ENCODE measurements around the gene PITPNM3.

Gene PITPNM3

DNA sequence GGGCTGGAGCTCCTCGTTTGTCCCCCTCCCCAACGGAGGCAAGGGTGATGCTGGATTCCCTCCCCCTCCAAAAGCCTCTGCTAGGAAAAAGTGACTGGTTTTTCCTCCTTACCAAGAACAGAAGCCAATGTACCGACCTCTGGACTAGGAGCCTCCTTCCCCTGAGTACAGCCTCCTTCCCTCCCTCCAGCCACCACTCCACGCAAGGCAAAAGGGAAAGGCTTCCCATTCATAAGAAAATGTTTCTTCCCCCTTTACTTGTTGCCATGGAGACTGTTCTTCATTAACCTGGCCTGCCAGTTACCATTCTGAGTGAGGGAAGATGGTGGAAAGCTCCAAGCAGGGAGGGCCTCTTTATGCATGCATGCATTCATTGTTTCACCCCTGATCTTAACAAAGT, 116.4 kb downstream of the PITPNM3 start:
- in situ Hi-C loops (cut with MboI; ENCODE audit: low pct_unique_long_range_greater_than_20kb, low sequenced_read_pairs): no loop called here
- DNase-seq: no peak

DNA sequence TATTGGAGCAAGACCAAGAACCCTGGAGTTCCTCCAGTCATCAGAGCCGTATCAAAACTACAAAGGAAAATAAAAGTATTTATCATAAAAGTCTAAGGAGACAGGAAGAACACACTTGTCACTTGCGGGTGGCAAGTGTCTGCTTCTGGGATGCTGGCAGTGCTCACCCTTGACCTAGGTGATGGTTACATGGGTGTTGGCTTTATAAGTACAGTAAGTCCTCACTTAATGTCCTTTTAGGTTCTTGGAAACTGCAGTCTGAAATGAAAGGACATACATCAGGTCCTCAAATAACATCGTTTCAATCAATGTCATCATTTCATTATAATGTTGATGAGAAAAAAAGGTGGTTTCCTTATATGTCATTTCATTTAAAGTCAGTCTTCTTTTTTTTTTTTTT, 118.4 kb downstream of the PITPNM3 start:
- no peak for DNase-seq
- in situ Hi-C loops (cut with MboI; ENCODE audit: low pct_unique_long_range_greater_than_20kb, low sequenced_read_pairs): no loop called here

DNA sequence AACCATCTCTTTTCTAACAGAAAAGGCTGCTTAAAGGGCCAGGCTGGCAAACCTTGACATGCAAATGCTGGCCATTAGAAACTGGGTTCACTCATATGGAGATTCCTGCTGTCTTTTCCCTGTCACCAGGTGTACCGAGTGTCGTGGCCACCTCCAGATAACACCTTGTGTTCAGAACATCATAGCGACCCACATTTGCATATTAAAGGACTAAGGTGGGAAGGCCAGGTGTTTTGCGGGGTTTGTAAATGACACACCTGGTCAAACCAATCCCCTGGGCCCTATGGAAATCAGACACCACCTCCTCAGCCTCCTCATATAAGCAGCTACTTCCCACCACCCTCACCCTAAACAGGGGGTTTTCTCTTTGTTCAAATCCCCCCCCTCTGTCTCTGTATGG, 118.9 kb downstream of the PITPNM3 start:
- in situ Hi-C loops (cut with MboI; ENCODE audit: low pct_unique_long_range_greater_than_20kb, low sequenced_read_pairs): no loop called here
- no peak for DNase-seq

DNA sequence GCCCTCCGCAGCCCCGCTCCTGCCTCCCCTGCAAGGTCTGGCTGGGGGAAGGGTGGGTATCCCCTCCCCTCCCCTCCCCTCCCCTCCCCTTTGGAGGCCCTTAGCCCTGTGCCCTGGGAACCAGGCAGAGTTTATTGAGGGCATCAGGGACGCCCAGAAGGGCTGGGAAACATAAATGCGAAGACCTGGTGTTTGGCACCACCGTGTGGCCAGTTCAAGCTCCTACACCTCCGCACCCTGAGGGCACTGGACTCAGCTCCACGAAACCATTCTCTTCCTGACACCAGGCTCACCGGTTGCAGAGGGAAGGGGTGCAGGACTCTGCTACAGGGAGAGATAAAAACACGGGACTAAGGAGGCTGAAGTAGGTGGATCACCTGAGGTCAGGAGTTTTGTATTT, 120.4 kb downstream of the PITPNM3 start:
- in situ Hi-C loops (cut with MboI; ENCODE audit: low pct_unique_long_range_greater_than_20kb, low sequenced_read_pairs): no loop called here
- peak; percentile 74 for DNase-seq

DNA sequence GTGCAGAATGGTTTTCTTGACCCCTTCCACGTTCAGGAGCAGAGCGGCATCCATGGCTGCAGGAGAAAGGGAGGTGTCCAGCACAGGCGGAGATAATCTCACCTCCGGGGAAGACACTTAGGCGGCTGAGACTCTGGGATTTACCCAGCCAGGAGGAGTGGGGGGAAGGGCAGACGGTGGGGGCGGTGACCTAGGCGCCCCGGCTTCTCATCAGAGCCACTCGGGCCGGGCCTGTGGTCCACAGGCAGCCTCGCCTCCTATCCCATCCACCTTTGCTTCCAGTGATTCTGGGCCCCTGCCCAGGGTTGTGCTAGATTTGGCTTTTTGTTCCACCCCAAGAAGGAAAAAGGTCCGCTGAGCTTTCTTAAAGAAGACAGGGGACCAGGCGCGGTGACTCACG, 121.3 kb downstream of the PITPNM3 start, which contains the start of gene AIPL1:
Gene AIPL1 (minus strand): TSS at position 71 of the 400 bp plus-strand sequence. CDS start 17 bp downstream, at position 54.
- in situ Hi-C loops (cut with MboI; ENCODE audit: low pct_unique_long_range_greater_than_20kb, low sequenced_read_pairs): no loop called here
- no peak for DNase-seq

DNA sequence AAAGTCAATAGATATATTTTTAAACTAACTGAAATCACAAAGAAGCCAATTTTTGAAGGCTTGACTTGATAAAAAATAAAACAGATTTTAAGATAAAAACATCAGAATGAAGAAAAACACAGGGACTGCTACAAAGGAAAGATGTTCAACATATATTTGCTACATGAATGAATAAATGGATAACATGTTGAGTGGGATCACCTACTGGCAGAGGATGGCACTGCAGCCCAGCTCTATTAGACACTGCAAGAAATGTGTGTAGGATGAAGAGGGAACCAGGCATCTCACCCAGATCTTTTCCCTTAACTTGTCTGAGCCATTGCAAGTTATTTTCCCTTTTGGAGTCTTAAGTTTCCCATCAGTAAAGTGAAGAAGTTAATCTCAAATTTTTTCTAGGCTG, 125.6 kb downstream of the PITPNM3 start:
- DNase-seq: peak; percentile 48
- in situ Hi-C loops (cut with MboI; ENCODE audit: low pct_unique_long_range_greater_than_20kb, low sequenced_read_pairs): no loop called here

DNA sequence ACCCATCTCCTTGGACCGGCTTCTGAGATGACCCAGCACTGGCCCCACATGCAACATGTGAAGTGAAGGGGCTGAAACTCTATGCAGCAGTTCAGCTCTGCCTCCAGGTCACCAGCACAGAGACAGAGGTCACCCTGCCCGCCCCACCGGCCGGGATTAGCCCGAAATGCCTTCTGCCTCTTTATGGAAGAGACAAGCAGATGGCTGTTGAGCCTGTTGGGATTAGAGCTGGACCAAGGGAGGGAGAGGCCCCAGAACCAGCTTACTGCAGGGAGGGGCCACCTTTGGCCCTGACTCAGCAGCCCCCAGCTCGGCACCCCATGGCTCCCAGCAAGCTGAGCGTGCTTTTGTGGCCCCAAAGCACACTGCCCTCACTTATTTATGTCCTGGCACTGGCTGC, 127.1 kb downstream of the PITPNM3 start:
- DNase-seq: no peak
- in situ Hi-C loops (cut with MboI; ENCODE audit: low pct_unique_long_range_greater_than_20kb, low sequenced_read_pairs): no loop called here

DNA sequence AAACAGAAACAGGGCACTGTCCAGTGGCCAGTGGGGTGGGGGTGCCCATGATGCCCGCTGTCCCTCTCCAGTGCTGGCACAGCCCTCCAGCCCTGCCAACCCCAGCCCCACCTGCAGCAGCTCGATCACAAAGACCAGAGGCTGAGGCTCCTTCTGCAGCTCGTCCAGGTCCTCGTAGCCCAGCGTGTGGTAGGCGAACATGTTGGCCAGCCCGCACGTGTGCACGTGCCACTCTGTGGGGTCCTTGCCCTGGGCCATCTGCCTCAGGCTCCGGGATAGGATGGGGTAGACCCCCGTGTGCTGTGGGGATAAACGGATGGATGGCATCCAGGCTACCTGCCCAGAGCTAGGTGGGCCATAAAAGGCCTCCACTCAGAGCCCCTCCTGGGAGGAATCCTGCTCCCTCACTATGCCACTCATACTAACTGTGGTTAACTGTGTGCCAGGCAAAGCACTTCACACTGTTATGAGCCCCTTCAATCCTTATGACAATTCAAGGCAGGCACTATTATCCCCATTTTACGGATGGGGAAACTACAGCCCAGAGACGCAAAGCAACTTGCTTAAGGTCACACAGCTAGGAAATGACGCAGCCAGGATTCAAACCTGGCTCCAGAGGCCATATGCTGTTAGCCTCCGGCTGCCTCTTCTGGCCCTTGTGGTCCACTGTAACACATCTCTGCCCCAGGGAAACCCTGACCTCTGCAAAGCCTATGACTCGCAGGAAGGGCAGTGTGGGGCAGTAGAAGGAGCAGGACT, 128.0 kb downstream of the PITPNM3 start:
- no peak for DNase-seq
- in situ Hi-C loops (cut with MboI; ENCODE audit: low pct_unique_long_range_greater_than_20kb, low sequenced_read_pairs): no loop called here

DNA sequence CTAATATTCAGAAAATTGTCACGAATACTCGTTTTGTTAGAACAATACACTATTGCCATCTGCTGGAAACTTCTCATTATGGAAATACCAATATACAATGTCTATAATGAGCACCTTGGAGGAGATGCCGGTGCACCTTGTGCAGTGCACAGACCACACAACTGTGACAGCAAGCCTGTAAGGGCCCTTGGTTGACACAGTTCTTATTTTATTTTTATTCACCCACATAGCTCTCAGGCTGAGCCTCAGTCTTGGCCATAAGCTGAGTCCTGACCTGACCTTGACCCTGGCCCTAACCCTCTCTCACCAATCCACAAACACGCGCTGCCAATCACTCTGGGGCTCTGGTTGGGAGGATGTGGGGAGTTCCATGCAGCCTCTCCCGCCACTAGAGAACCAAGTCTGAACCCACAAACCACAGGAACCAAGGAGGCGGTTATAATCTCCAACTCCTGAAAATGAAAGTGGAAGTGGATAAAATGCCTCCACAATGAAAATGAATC, 129.0 kb downstream of the PITPNM3 start:
- DNase-seq: peak; percentile 82
- in situ Hi-C loops (cut with MboI; ENCODE audit: low pct_unique_long_range_greater_than_20kb, low sequenced_read_pairs): no loop called here

DNA sequence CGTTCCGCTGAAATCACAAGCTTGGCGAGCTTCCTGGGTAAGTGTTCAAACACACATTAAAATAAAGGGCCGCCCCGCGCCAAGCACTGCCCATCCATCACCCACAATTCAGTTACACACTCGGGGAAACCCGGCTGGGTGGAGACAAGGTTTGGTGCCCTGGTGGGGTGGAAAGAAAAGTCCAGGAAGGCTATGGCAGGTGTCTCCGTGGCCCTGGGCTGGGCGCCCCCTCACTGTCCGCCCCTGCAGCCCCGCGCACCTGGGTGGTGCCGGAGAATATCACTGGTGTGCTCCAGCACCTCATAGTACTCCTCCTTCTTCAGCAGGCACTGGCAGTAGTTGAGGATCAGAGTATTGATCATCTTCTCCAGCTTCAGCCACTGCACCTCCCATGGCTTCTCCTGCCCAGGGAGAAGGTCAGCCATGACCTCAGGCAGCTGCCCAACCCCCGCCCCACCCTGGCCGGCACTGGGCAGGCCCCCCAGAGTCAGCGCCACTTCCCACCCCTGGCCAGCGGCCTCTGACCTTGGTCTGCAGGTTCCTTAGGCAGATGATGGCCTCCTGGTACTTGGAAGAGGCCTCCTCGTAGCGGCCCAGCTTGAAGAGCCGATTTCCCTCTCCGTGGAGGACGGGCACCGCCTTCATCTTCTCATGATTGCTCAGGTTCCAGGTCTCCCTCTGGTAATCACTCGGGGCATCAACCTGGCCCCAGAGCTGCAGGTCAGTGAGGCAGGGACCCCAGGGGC, 129.8 kb downstream of the PITPNM3 start:
- in situ Hi-C loops (cut with MboI; ENCODE audit: low pct_unique_long_range_greater_than_20kb, low sequenced_read_pairs): no loop called here
- DNase-seq: no peak

DNA sequence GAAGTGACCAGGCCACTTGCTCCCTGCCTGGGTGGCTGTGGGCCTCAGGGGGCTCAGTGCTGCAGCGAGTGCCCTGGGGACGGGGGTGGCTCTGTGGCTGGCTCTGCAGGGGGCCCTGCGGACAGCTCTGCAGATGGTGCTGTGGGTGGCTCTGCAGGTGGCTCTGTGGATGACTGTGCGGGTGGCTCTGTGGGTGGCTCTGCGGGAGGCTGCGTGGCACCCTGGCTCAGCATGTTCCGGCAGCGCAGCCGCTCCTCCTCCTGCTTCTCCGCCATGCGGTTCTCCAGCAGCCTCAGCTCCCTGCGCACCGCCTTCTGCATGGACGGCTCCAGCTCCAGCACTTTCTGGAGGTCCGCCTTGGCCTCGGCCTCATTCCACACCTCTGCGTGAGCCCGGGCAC, 130.9 kb downstream of the PITPNM3 start:
- no peak for DNase-seq
- in situ Hi-C loops (cut with MboI; ENCODE audit: low pct_unique_long_range_greater_than_20kb, low sequenced_read_pairs): no loop called here

DNA sequence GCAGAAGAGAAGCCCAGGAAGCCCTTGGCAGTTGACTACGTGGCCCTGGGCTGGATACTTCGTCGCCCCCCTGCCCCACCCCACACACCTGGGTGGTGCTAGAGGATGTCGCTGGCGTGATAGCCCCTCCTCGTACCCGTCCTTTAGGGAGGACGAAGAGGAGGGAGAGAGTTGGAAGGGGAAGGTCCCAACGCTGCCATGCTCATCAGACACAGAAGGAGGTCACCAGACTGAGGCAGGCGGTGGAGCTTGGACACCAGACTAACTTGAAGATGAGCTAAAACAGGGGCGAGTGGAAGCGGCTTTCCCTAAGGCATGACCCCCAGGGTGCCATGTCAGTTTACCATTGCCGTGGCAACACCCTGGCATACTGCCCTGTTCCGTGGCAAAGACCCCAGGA, 132.4 kb downstream of the PITPNM3 start:
- no peak for DNase-seq
- in situ Hi-C loops (cut with MboI; ENCODE audit: low pct_unique_long_range_greater_than_20kb, low sequenced_read_pairs): loop anchor here (25.0 kb wide), 1 partner anchor 837 kb away; the partner anchor contains the start of gene NLRP1

DNA sequence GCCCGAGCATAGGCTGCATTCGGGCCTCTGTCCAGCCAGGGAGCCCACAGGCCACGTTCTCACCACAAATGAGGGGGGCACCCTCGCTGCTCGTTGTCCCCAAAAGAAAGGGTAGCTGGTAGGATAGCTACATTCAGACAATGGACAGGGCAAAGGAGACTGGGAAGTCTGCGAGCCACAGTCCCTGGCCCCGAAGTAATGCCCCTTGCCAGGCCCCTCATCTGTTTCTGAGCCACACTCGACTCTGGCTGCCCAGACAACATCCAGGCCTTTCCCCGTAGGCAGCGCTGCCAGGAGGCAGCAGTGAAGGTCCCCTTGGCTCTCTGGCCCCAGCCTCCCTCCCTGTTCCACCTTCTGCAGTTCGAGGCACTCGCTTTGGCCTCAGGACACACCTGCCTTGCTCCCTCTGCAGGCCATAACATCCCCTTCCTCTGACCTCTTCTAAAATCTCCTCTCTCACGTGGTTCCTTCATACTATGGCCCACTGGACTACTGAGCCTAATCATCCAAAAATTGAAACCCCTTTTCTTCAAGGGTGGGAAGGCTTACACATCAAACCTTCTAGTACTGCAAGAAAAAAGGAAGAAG, 133.6 kb downstream of the PITPNM3 start:
- no peak for DNase-seq
- in situ Hi-C loops (cut with MboI; ENCODE audit: low pct_unique_long_range_greater_than_20kb, low sequenced_read_pairs): loop anchor here (25.0 kb wide), 1 partner anchor 835 kb away; the partner anchor contains the start of gene NLRP1

DNA sequence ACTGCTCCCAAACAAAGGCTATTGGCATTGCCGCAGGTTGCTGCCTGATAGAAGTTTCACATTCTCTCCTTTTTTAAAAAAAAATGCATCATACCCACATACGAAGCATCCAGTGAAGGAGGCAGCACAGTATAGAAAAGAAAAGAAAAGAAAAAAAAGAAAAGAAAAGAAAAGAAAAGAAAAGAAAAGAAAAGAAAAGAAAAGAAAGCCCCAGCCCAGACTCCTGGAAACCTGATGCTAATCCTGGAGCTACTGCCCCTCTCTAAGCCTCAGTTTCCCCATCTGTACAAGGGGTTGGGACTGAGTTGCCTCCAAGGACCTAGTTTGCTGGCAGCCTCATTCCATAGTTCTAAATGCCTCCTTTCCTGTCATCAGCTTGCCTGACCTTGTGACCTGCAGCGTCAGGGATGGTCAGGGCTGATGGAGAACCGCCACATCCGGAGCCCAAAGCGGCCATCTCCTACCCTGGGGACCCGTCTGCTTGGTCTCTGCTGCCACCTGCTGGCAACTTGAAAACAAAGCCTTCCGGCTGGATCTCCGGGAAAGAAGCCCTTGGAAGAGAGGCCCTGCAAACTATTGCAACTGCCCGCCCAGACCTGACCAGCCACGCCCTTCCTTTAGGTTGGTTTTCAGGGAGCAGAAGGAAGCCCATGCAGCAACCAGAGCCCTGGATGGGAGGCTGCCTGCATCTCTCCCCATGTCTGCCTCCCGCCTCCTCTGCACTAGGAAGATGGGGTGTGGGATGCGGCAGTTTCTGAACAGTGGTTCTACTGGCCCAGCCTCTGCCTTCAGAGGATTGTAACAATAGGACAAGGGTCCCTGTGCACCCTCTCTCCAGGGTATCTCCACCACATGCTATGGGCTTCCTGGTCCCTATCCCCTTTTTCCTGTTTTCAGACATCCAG, 134.4 kb downstream of the PITPNM3 start:
- peak; percentile 71 for DNase-seq
- in situ Hi-C loops (cut with MboI; ENCODE audit: low pct_unique_long_range_greater_than_20kb, low sequenced_read_pairs): loop anchor here (25.0 kb wide), 1 partner anchor 835 kb away; the partner anchor contains the start of gene NLRP1

DNA sequence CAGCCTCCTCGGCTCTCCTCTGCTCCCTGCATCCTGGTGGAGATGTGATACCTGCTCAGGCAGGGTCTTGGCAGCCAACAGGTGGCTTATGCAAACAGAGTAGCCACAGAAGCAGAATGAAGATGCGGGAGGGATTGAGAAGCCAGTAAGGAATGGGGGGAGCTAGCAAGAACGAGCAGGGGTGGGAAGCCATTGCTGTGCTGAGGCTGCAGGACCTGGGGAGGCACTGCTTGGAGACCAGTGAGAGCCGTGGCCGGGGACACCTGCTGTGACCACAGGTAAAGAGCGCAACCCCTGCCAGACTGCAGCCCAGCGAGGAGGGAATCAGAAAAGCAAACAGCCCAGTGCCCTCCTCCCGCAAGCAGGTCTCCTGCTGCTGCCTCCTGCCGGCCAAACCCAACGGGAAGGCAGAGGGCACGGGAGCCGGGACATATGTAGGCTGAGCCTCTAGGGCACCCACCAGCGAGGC, 136.1 kb downstream of the PITPNM3 start:
- peak; percentile 37 for DNase-seq
- in situ Hi-C loops (cut with MboI; ENCODE audit: low pct_unique_long_range_greater_than_20kb, low sequenced_read_pairs): loop anchor here (25.0 kb wide), 1 partner anchor 833 kb away; the partner anchor contains the start of gene NLRP1

DNA sequence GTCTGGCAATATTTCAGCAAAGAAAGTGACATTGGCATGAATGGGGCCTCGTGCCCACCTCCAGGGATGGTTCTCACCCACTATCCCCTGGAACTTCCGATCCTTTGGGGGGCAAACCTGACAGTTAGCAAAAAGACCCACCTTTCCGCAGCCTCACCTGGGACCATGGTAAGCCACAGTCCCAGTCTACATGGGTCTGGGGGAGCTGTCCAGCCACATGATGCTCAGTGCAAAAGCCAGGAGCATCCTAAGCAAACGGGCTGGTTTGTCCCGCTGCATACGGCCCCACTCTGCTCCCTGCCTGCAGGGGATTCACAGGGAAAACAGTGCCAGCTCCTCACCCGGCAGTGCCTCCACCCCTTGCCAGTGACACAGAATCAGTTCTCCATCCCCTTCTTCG, 140.7 kb downstream of the PITPNM3 start:
- in situ Hi-C loops (cut with MboI; ENCODE audit: low pct_unique_long_range_greater_than_20kb, low sequenced_read_pairs): loop anchor here (25.0 kb wide), 1 partner anchor 828 kb away; the partner anchor contains the start of gene NLRP1

DNA sequence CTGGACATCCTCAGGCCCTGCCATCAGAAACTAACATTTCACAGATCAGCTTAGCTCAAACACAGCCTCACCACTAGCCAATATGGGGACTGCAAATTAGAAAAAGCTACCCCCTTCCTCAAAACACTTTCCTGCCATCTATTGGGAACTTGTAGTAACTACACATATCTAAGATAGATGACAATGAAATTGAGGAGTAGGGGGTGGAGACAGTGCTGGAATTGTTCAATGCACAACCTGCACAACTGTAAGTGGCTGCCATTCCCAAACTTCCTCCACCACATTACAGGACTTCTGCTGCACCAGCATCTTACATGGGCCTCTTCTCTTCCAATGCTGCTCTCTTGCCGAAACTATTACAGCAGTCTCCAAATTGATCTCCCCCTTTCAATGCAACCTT, 143.3 kb downstream of the PITPNM3 start:
- in situ Hi-C loops (cut with MboI; ENCODE audit: low pct_unique_long_range_greater_than_20kb, low sequenced_read_pairs): loop anchor here (25.0 kb wide), 1 partner anchor 826 kb away; the partner anchor contains the start of gene NLRP1
- DNase-seq: peak; percentile 56

More for the DNA sequence above, 140.7 kb downstream of the PITPNM3 start:
- DNase-seq: no peak

DNA sequence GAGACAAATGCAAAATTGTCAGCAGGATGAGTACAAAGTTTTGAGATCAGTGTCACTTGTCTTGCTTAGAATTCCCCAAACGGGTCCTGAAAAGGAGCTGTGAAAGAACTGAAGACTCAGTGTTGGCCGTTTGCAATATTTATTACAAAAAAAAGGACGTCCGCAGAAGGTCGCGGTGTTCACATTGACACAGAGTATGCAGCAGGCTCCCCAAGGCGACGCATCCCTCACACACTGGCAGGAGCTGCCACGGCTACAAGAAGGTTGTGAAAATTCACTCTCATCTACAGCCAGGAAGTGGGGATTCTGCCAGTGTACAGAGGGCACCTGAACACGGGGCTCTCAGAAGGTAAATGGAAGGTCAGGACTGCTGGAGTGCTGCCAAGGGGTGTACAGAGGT, 147.6 kb downstream of the PITPNM3 start:
- in situ Hi-C loops (cut with MboI; ENCODE audit: low pct_unique_long_range_greater_than_20kb, low sequenced_read_pairs): loop anchor here (25.0 kb wide), 1 partner anchor 821 kb away; the partner anchor contains the start of gene NLRP1
- no peak for DNase-seq

Data from KBM-7 (cell line).